ENCODE data around the gene CIT.

The CIT gene

DNA sequence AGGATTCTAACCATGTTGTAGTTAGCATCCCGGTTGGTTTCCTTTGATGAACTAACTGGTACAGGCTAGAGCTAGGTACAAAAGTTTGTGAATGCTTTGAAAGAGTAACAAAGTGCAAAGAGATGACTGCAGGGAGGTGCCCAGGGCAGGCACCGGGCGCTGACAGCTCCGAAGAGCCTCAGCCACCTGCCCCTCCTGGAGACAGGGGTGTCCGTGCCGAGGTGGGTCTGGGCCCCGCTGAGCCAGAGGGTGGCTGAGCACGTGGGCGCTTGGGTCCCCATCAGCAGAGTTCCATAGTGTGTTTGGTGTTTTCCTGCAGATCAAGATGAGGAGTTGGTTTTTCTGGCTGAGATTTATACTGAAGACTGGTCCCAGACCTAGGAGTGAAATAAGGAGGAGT lies 189.2 kb downstream of the CIT start:
- DNase-seq (ENCODE audit: low read depth): no peak
- H3K4me3 ChIP-seq (ENCODE audit: low read length): no peak overlapping the region
- TF ChIP-seq, protein P1, sequence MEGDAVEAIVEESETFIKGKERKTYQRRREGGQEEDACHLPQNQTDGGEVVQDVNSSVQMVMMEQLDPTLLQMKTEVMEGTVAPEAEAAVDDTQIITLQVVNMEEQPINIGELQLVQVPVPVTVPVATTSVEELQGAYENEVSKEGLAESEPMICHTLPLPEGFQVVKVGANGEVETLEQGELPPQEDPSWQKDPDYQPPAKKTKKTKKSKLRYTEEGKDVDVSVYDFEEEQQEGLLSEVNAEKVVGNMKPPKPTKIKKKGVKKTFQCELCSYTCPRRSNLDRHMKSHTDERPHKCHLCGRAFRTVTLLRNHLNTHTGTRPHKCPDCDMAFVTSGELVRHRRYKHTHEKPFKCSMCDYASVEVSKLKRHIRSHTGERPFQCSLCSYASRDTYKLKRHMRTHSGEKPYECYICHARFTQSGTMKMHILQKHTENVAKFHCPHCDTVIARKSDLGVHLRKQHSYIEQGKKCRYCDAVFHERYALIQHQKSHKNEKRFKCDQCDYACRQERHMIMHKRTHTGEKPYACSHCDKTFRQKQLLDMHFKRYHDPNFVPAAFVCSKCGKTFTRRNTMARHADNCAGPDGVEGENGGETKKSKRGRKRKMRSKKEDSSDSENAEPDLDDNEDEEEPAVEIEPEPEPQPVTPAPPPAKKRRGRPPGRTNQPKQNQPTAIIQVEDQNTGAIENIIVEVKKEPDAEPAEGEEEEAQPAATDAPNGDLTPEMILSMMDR (IDR thresholded peaks at IDR 0.05; ENCODE audit: insufficient read depth, low read depth, low read length, missing control alignments): no peak

DNA sequence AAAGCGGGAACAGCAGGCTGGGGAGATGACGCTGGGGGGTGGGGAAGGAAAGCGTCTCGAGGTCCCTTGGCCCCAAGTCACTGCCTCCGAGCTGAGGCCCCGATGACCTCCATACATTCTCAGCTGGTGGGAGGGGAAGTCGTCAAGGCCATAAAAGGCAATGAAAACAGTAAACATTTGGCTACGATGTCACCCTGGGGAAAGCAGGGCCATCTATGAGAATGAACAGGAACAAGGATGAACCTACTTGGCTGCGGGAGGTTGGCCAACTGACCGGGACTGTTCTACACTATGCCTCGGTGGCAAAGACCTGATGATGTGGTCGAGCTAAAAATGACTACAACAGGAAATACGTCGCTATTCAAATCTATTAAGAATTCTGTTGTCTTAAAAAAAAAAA lies 189.7 kb downstream of the CIT start:
- H3K4me3 ChIP-seq (ENCODE audit: low read length): no peak overlapping the region
- TF ChIP-seq, protein P1 (IDR thresholded peaks at IDR 0.05; ENCODE audit: insufficient read depth, low read depth, low read length, missing control alignments): no peak
- DNase-seq (ENCODE audit: low read depth): no peak

DNA sequence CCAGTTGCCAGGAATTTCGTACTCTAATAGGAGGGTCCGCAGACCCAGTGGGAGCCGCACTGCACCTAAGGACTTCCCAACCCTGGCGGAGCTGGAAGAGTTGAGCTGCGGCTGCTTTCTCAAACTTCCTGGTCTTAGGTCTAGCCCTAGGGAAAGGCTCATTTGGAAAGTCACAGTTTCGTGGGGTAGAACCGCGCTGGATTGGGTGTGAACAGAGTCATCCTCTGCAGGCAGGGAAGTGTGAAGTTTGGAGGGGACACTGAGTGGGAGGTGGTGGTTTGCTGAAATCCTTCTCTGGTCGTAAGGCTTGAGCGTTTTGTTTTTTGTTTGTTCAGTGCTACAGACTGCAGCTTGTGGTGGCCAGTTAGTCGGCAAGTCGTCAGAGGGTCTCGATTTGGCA lies 190.3 kb downstream of the CIT start:
- no peak overlapping the region for H3K4me3 ChIP-seq (ENCODE audit: low read length)
- TF ChIP-seq, protein P1 (IDR thresholded peaks at IDR 0.05; ENCODE audit: insufficient read depth, low read depth, low read length, missing control alignments): no peak
- no peak for DNase-seq (ENCODE audit: low read depth)

DNA sequence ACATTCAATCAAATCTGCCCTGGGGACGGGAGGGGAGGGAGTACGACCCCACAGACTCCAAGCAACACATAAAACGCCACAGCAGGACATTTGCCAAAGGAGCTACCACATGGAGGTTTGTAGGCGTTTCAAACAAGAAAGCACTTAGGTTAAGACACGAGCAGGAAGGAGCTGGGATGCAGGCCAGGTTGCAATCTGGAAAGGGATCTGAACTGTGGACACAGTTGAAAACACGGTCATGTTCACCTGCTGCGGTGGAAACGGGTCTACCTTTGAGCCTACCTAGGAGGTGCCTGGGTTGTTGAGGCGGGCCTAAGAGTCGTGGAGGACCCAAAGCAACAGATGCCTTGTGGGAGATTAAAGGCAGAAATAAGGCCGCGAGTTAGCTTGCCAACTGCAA lies 190.8 kb downstream of the CIT start:
- no peak for DNase-seq (ENCODE audit: low read depth)
- TF ChIP-seq, protein P1 (IDR thresholded peaks at IDR 0.05; ENCODE audit: insufficient read depth, low read depth, low read length, missing control alignments): no peak
- no peak overlapping the region for H3K4me3 ChIP-seq (ENCODE audit: low read length)

DNA sequence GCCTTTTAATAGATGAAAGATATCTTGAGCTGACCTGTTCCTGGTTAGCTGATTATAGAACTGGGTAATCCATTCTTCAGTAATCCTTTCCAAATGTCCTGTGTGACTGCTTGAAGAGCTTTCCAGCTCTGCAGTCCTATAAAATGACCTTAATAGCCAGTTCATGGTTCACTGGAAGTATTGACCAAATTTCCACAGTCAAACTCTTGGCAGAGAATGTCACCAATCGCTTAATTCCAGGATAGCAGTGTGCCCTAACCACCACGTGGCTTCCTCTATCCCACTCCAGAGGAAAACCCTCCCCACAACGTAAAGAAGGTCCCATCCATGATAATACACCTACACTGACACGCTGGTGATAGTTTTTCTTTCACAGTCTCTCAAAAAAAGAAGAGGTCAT lies 191.7 kb downstream of the CIT start:
- H3K4me3 ChIP-seq (ENCODE audit: low read length): no peak overlapping the region
- TF ChIP-seq, protein P1 (IDR thresholded peaks at IDR 0.05; ENCODE audit: insufficient read depth, low read depth, low read length, missing control alignments): no peak
- DNase-seq (ENCODE audit: low read depth): no peak

DNA sequence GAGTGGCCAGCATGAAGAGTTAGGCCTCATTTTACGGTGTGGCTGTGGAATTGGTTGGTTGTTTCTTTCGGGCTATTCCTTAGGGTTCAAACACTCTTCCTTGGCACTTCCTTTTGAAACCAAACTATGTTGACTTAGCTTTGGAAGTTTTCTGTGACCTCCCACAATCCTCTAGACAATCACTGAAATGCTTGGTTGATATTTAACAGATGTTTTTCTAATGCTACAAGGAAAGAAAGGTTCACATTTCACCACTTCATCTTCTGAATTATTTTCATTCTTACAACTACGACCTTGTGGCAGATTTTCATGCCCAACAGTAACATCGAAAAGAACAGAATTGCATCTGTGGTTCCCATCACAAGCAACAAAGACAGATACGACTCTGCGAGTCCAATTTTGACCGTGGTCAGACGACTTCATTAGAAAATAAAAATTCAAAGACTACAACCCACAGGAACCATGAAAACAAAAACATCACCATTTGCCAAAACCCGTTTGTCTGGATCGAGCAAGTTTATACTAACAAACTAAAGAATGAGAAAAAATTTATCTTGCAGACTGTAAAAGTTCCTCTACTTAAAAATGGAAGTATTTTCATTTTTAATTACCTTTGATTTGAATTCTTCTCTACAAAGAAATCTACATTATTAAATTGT lies 192.3 kb downstream of the CIT start:
- no peak overlapping the region for H3K4me3 ChIP-seq (ENCODE audit: low read length)
- no peak for DNase-seq (ENCODE audit: low read depth)
- TF ChIP-seq, protein P1 (IDR thresholded peaks at IDR 0.05; ENCODE audit: insufficient read depth, low read depth, low read length, missing control alignments): no peak

DNA sequence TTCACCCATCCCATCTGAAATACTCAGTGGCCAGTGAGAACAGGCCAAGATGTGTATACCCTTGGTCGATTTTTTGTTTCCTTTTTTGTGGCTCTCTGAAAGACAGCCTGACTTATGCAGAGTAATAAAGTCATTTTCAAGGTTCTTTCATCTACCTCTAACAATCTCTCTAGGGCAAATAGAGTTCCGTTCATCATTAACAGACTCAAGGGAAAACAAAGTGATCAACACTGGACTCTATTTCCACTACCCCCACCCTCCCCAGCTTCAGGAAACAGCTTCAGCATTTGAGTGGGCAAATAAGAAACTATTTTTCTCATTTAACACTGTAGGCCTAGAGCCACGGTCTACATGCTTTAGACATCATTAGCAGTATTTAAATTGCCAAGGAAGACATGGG lies 193.3 kb downstream of the CIT start:
- H3K4me3 ChIP-seq (ENCODE audit: low read length): no peak overlapping the region
- no peak for DNase-seq (ENCODE audit: low read depth)
- TF ChIP-seq, protein P1 (IDR thresholded peaks at IDR 0.05; ENCODE audit: insufficient read depth, low read depth, low read length, missing control alignments): no peak

Measured in epithelial cell of esophagus (primary cell).